ENCODE results near the gene PTGES2.

- no peak for TF ChIP-seq CEBPB (IDR thresholded peaks at IDR 0.05; ENCODE audit: borderline replicate concordance, low read depth, low read length)
- TF ChIP-seq IRF2 (CRISPR knock-in tag; IDR thresholded peaks at IDR 0.05): no peak
- no peak for TF ChIP-seq POLR2A (IDR thresholded peaks at IDR 0.05; ENCODE audit: insufficient read depth in 1 of 2, low read depth in 2 of 2, low read length in 2 of 2)
- no peak for TF ChIP-seq NFKB2 (CRISPR knock-in tag; IDR thresholded peaks at IDR 0.05; ENCODE audit: borderline replicate concordance)
- TF ChIP-seq KLF9 (CRISPR knock-in tag; IDR thresholded peaks at IDR 0.05; ENCODE audit: low read depth): no peak
- TF ChIP-seq HINFP (CRISPR knock-in tag; IDR thresholded peaks at IDR 0.05; ENCODE audit: low read depth): no peak
- no peak for TF ChIP-seq ZZZ3 (CRISPR knock-in tag; IDR thresholded peaks at IDR 0.05; ENCODE audit: borderline replicate concordance)
- no peak for TF ChIP-seq RAD21 (CRISPR knock-in tag; IDR thresholded peaks at IDR 0.05)
- no peak for TF ChIP-seq UBTF (CRISPR knock-in tag; IDR thresholded peaks at IDR 0.05)
- TF ChIP-seq RXRB (CRISPR knock-in tag; IDR thresholded peaks at IDR 0.05; ENCODE audit: borderline replicate concordance): no peak
- TF ChIP-seq GABPA (IDR thresholded peaks at IDR 0.05; ENCODE audit: low read depth, low read length): no peak
- no peak for TF ChIP-seq GABPA (CRISPR knock-in tag; IDR thresholded peaks at IDR 0.05; ENCODE audit: low read depth)
- TF ChIP-seq POLR2AphosphoS5 (IDR thresholded peaks at IDR 0.05; ENCODE audit: low read depth, low read length): no peak
- TF ChIP-seq CTCF (CRISPR knock-in tag; IDR thresholded peaks at IDR 0.05): no peak
Measured at GRCh38 chr9:128101690-128102089, 25.8 kb downstream of the PTGES2 start.
